ENCODE results near the gene CERK. TPM values are rescaled to one million over a fixed set of nuclear protein-coding genes. Genes with fewer than 3 reads are reported as not detected.

The CERK gene
- total RNA-seq, 1 donor, result 38.9 TPM

DNA sequence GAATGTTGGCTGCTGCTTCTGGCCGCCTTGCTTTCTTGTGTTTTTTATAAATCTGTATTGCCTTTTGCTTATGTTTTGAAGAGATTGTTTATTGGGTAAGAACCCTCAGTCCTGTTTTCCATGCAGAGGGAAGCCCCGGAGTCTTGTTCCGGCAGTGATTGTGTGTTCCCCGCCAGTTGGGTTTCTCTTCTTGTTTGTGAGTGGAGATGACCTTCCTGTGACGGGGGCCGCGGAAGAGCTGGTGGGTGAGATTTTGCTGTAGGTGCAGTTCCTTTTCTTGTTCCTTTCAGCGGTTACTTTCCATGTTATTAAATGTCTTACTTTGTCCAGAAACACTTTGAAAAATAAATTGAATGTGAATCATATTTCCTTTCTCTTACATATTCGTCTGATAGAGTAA lies 32.7 kb upstream of the CERK start:
- TF ChIP-seq, protein P1, sequence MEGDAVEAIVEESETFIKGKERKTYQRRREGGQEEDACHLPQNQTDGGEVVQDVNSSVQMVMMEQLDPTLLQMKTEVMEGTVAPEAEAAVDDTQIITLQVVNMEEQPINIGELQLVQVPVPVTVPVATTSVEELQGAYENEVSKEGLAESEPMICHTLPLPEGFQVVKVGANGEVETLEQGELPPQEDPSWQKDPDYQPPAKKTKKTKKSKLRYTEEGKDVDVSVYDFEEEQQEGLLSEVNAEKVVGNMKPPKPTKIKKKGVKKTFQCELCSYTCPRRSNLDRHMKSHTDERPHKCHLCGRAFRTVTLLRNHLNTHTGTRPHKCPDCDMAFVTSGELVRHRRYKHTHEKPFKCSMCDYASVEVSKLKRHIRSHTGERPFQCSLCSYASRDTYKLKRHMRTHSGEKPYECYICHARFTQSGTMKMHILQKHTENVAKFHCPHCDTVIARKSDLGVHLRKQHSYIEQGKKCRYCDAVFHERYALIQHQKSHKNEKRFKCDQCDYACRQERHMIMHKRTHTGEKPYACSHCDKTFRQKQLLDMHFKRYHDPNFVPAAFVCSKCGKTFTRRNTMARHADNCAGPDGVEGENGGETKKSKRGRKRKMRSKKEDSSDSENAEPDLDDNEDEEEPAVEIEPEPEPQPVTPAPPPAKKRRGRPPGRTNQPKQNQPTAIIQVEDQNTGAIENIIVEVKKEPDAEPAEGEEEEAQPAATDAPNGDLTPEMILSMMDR (IDR thresholded peaks at IDR 0.05; ENCODE audit: insufficient read depth, low read depth, low read length), result no peak
- DNase-seq (ENCODE audit: low read depth), result no peak
- no peak overlapping the region for H3K4me3 ChIP-seq (ENCODE audit: low read depth, low read length)

DNA sequence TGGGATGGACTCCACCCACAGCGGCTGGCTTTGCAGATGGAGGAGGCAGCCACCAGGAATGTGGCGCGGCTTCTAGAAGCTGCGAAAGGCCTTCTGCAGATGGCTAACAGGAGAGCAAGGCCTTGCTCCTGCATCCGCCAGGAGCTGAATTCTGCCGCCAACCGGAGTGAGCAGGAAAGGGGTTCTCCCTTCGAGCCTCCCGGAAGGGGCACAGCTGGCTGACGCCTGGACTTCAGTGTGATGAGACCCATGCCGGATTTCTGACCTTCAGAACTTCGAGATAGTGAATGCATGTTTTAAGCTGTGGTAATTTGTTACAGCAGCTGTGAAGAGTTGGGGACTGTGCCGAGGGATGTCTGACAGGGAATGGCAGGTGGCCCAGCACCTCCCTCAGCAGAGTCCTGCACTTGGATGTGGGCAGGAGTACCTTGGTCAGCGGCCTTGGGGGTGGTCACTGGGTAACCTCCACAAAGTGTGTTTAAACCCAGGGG lies 32.1 kb upstream of the CERK start:
- TF ChIP-seq, protein P1 (IDR thresholded peaks at IDR 0.05; ENCODE audit: insufficient read depth, low read depth, low read length), result no peak
- no peak for DNase-seq (ENCODE audit: low read depth)

DNA sequence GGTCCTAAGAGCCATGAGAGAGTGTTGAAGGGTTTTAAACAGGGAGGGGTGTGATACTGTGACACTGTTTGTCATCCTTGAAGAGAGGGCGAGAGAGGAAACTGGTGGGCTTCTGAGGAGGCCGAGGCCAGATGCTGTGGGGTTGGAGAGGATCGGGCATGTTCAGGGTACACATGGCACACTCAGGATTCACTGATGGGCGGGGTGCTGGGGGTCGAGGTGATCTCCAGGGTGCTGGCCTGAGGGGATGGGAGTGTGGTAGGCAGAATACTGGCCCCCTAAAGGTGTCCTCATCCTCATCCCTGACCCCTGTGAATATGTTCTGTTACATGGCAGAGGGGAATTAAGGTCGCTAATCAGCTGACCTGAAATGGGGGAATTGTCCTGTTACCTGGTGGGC lies 31.7 kb upstream of the CERK start:
- TF ChIP-seq, protein P1 (IDR thresholded peaks at IDR 0.05; ENCODE audit: insufficient read depth, low read depth, low read length), result no peak
- no peak for DNase-seq (ENCODE audit: low read depth)
- H3K4me3 ChIP-seq (ENCODE audit: low read depth, low read length), result no peak overlapping the region

More for the DNA sequence above, 32.1 kb upstream of the CERK start:
- no peak overlapping the region for H3K4me3 ChIP-seq (ENCODE audit: low read depth, low read length)

DNA sequence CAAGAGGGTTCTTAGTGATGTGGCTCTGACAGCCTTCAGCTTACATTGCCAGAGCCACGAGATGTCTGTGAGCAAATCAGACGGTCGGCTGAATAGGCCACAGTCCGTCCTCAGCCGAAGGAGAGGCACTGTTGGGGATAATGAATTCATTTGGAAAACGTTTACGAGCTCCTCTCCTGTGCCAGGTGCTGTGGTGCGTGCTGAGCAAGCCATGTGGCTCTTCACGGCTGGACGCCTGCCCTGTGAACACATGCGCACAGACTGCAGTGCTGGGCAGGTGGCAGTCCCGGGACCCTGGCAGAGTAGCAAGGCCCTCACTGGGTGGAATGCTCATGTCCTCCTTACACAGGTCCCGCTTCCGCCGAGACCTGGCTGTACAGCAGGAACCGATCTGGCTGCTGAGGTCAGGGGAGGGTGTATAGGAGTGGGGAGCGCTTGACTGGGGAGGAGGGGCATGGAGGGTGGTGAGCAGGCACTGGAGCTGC lies 31.2 kb upstream of the CERK start:
- TF ChIP-seq, protein P1 (IDR thresholded peaks at IDR 0.05; ENCODE audit: insufficient read depth, low read depth, low read length), result no peak
- no peak for DNase-seq (ENCODE audit: low read depth)
- H3K4me3 ChIP-seq (ENCODE audit: low read depth, low read length), result no peak overlapping the region

DNA sequence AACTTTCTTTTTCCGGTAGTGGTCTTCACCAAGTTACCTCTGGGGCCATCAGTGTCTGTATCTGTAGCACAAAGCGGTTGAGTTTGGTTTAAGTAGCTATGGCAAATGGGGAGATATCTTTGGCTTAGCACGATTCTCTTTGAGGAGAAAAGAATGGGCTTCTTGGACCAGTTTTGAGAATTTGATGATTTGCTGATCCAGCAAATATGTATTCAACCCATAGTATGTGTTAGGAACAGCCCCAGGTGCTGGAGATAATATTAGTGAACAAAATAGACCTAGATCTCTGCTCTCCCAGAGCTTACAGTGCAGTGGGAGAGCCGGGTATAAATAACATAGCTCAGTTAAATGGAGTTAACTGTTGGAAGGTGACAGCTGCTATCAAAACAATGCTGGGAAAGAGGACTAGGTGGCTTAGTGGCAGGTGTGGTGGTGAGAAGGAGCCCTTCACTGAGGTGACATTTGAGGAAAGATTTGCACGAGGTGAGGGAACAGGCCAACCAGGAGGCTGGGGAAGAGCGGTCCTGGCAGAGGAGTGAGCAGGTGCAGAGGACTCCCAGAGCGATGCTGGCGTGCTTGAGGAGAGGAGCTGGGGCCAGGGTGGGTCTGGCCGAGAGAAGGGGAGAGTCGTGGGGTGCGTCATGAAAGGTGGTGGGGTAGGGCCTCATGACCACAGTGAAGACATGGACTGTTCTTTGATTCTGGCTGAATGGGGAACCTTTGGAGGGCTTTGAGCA lies 29.4 kb upstream of the CERK start:
- TF ChIP-seq, protein P1 (IDR thresholded peaks at IDR 0.05; ENCODE audit: insufficient read depth, low read depth, low read length), result no peak

DNA sequence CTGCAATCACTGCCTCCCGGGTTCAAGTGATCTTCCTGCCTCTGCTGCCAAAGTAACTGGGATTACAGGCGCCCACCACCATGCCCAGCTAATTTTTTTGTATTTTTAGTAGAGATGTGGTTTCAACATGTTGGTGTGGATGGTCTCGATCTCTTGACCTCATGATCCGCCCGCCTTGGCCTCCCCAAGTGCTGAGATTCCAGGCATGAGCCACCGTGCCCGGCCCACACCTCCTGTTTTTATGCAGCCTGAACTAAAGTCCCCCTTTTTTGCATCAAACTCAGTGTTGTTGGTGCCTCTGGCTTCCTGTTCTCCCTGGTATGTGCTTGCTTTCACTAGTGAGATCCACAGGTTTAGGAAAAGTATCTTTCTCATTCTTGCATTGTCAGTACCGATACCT lies 28.6 kb upstream of the CERK start:
- H3K4me3 ChIP-seq (ENCODE audit: low read depth, low read length), result no peak overlapping the region
- DNase-seq (ENCODE audit: low read depth), result no peak
- TF ChIP-seq, protein P1 (IDR thresholded peaks at IDR 0.05; ENCODE audit: insufficient read depth, low read depth, low read length), result no peak

More for the DNA sequence above, 29.4 kb upstream of the CERK start:
- H3K4me3 ChIP-seq (ENCODE audit: low read depth, low read length), result no peak overlapping the region
- no peak for DNase-seq (ENCODE audit: low read depth)

Measured in fibroblast of villous mesenchyme (primary cell).